Mesenteric fat pad (tissue), 1 donor: ENCODE measurements around the gene SP6. TPM values are rescaled to one million over a fixed set of nuclear protein-coding genes. Genes with fewer than 3 reads are reported as not detected.

Experiments
- DNase-seq: peaks from one replicate; pipeline ENCODE4 v3.0.0-alpha.2; 2020; ENCODE audit warnings: low spot score
- total RNA-seq: library from RNA; stranded (reverse); fragmentation: NEBNext Ultra II Directional; extraction: Animal tissue kit (Norgen Biotek cat#: 25700); gene quantifications from one replicate; pipeline ENCODE4 v1.2.1, GENCODE V29; 2021
- donor health status: DM: yes; HTN: yes; CAD: no.

SP6 gene
- total RNA-seq, 1 donor from 2014 or later, result 1.9 TPM

DNA sequence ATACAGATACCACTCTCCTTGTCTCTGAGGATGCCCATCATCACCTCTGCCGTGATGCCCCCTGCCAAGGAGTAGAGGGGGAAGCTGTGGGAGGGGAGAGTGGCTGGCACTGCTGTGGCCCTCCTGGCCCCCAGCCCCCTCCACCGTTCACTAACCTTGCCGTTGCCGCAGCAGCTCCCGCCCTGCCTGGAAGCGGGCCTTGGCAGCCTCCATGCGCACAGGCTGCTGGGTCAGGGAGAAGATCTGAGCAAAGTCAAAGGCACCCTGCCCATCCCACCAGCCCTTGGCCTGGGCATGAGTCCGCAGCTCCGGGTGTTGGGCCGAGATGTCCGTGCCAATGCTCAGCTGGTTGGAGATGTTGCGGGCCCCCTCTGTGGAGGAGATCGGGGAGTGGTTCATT is 12.3 kb downstream of the SP6 start:
- no peak for DNase-seq

DNA sequence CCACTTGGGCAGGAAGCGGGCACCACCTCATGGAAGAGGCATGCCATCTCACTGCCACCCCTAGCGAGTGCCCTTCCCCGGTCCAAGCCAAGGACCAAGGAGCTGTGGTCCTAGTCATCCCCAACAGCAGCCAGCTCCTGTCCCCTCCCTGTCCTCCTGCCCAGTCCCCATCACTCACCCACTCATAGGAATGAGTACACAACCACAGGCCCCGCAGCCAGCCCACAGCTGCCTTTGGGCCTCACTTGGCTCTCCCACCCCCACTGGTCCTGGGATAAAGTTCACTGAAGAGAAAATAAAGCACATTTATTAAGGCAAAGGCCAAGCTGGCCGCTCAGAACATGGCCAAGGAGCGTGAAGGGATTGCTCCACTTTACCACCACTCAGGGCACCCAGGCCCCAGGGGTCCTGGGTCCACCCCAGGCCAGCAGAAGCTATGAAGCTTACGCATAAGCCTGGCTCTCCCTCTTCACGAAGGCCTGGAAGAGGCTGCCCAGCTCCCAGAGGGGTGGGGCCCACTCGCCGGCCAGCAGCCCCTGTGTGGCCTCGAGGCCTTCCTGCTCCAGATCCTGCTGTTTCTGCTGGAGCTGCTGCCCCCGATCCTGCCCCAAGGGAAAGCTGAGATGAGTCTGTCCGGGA is 13.4 kb downstream of the SP6 start:
- DNase-seq, result no peak

DNA sequence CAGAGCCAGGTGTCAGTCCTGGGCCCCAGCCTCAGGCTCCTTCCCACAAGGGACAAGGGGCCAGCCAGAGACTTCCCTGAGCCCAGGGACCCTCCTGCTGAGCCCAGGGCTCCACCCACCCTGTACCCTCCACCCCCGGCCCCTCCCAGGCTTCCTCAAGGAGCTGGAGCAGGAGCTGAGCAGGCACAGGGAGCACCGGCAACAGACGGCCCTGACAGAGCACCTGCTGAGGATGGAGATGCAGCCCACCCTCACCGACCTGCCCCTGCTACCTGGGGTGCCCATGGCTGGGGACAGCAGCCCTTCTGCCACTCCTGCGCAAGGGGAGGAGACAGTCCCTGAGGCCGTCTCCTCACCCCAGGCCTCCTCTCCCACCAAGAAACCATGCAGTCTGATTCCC is 14.4 kb downstream of the SP6 start:
- no peak for DNase-seq

DNA sequence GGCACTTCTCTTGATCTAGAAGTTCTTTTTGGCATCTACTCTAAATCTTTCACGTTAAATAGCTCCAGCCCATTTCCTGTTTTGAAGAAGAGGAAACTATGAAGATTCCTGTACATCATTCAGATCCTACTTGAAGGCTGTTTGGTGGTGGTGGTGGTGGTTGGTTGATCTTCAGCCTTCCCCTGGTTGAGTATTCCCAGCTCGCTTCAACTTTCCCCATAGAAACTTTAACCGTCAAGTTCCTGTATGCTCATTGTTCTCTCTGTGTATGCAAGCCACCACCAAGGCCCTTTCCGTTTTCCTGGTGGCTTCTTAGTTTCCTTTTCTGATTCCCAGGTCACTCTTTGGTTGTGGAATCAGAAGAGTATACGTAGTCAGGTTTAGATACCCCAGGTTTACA is 16.2 kb downstream of the SP6 start:
- DNase-seq, result no peak

DNA sequence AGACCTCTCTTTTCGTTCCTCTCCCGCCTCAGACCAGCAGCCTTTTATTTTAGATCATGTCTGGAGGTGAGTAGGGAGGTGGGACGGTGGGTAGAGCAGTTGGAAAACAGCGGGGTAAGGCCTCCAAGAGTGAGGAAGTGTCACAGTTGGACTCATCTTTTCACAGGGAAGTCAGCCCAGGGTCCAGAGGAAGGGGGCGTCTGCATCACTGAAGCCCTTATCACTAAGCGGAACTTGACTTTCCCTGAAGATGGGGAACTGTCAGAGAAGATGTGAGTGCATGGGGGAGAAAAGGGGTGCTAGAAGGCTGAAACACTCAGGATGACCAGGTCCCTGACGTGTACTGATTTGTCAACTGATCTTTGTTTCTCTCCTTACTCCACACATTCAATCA is 19.0 kb downstream of the SP6 start:
- no peak for DNase-seq

DNA sequence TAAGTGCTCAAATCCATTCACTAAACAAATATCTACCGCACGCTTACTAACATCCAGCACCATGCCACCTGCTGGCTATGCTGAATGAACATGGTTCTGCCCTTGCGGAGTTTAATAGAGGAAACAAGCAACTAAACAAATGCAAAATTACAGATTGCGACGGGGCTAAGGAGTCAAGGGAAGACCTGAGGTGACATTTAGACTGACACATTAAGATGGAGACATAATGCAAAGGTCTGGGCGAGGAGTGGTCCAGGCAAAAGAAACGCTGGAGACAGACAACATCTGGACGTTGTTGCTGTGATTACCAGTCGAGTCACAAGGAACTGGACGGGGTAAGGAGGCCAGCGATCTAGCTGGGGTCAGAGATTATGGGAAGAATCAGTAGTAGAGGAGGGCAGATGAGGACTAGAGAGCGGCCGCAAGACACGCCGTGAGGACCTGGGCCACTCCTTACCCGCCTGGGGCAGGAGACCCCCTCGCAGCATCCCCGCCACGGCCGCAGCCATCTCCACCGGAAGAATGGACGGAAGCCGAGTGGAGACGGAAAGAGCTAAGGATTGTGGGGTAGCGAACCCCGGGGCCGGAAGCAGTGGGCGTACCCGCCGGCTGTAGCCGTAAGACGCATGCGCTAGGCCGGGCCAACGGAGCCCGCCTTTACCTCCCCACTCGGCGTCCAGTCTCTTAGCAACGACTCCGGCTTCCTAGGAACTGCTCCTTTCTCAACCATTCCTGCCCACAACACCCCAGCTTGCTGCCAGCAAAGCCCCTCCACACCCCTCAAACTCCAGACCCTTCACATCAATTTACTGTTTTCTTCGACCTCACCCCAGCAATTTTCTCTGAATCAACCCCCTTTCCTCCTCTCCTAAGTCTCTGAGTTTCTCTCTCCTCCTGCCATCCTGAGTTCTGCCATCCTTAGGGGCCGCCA is 19.7 kb downstream of the SP6 start, which contains the start of the genes LRRC46 and MRPL10:
LRRC46 (plus strand) TSS at position 668 of the 931 bp plus-strand sequence. CDS start 320 bp downstream, outside the sequence.
MRPL10 (minus strand) TSS at position 539 of the 931 bp plus-strand sequence; CDS start at position 509, 30 bp downstream.
- DNase-seq, result peak; percentile 98

DNA sequence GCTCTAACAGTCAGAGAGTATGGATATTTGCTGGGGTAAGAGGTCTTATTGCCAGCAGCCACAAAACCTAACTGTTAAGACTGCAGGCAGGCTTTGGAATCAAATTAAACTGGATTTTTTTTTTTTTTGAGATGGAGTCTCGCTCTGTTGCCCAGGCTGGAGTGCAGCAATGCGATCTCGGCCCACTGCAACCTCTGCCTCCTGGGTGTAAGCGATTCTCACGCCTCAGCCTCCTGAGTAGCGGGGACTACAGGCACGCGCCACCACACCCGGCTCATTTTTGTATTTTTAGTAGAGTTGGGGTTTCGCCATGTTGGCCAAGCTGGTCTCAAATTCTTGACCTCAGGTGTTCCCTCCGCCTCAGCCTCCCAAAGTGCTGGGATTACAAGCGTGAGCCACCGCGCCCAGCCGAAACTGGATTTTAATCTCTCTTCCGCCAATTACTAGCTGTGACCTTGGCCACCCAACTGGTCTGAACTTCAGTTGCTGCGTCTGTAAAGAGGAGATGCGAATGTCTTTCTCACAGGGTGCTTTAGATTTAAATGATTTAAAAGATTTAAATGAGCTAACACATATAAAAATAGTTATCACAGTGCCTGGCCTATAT is 20.5 kb downstream of the SP6 start:
- no peak for DNase-seq

DNA sequence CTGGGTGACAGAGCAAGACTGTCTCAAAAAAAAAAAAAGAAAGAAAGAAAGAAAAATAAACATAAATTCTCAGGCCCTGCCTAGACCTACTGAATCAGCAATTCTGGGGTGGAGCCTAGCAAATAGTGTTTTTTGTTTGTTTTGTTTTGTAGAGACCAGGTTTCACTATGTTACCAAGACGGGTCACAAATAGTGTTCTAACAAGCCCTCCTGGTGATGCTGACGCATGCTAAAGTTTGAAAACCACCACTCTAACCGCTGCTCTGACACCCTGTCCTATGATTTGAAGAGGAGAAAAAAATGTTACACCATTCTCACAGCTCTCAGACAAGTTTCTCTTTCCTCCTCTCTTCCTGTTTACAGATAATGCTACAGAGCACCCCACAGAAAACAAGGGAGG is 21.1 kb downstream of the SP6 start:
- no peak for DNase-seq

DNA sequence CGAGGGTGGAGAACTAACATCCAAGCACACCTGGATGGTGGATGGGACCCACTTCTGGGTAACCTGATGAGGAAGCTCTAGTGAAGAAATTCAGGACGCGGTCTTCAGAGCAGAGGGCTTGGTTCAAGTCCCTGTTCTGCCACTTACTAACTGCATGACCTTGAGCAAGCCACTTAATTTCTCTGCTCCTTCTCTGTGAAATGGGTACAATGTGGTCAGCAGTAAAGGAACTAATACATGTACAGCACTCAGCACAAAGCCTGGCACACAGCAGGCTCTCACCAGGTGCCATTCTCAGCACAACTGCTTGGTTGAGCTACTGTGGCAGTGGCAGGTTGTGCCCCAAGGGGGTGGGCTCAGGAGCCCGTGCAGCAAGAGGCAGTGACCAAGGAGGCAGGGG is 27.4 kb downstream of the SP6 start:
- no peak for DNase-seq

DNA sequence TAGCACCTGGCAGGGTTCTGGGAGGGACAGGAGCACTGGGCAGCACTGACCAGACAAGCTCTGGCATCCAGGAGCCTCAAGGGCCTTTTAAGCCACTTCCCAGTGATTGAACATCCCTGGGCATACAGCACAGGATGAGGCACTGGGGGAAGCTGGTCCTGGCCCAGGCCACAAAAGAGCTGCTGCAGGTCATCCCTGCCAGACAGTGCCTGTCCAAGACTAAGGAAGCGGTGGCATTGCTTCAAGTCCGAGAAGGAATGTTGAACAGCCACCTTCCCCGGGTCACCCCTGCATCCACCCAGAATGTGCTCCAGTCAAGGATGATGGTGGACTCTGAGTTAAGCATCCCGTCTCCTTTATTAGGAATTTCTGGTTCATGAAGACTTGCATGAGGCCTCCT is 28.2 kb downstream of the SP6 start:
- DNase-seq, result no peak

DNA sequence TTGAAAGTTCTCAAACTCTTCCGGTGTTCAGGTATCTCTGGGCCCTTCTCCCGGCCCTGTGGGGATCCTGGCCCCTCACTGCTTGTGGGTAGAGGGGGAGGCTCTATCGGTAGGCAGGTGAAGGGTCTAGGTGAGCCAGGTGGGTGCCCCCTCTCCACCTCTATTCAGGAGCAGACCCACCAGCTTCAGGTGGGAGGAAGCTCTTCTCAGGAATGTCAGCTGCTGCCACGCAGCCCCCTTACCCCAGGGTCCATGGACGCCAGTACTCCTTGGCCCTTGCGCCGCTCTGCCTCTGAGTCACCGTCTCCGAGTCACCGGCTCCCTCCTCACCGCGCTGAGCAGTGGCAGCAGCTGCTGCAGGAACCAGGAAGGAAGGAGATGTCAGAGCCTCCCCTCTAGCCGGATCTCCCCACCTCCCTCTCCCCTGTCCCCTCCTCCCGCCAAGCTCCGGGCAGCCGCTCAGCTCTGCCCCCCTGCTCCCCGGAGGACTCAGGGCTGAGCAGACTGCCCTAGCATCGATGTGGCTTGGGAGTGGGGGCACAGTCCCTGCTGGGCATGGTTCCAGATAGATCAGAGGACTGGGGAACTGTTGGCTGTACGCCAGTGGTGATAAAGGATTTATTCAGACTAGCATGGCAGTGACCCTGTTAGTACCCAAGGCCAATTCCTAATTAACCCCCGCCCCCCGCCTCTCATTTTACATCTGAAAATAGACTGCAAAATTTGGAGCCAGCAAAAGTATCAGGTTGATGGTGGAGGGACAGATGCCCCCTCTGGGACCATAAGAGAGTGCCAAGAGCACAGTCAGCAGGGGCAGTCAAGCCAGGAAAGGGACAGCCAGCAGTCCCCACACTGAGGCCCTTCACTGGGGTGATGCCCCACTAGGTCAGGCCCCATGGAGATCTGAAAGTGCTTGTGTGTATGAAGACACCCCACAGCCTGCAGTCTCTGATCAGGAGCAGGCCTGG is 29.3 kb downstream of the SP6 start, which contains the start of gene OSBPL7:
OSBPL7 (minus strand) TSS at position 371 of the 968 bp plus-strand sequence. CDS start 1,516 bp downstream, outside the sequence.
- peak; percentile 94 for DNase-seq

DNA sequence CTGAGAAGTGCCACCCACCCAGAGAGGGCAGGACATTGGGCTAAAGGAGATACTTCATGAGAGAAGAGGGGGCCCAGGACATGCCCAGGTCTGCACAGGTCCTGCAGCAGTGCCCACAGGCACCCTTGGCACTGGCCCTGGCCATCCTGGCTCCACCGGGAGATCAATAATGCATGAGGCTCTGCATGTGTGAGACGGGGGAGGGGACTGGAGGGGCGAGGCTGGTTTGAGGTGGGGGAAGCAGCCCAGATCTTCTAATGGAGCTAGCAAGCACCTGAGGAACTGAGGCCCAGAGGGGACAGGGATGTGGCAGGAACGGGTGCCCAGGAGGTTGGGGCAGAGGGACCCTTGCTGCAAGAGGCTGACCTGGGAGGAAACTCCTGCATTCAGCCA is 29.9 kb downstream of the SP6 start:
- DNase-seq, result no peak

DNA sequence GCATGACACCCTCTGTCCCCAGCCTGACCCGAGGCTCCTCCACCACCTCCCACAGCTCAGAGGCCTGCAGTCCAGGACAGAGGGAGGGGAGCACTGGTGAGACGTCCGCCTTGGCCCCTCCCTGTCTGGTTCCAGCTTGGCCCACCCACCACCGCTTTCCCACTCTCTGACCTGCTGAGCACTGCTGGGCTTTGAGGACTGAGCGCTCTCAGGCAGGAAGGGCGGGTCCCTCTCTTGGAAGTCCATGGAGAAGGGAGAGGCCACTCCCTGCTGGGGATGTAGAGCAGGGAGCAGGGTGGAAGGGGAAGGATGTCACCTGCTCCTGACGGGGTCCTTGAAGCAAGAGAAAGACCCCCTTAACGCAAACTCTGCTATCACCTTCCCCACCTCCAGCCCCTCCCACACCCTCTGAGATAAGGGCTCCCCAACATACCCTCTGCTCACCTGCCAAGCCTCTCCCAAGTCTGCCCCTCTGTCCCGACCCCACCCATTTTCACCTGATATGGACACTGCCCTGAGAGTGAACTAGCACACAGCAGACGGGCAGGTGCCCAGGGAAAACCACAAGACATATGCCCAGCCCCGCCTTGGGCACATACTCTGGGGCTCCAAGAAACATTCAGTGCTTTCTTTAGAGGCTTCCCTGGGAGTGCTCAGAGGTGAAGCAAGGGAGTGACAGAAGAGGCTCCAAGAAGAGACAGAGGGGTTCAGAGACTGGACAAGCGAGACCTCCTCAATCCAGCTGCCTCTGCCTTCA is 30.8 kb downstream of the SP6 start:
- no peak for DNase-seq

DNA sequence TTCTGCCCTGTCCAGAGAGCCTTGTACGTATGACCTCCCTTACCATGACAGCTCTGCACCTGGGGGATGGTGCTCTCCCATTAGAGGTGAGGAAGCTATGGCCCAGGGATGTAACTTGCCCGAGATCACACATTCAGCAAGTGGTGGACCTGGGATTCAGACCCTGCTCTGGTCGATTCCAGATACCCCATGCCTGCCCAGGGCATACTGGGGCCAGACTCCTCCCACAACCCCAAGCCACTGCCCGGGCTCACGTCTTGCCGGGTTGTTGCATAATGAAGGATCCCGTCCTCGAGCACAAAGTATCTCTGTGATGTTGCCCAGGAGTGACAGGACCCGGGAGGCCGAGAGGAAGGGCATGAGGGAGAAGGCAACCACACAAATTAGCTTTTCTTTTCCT is 31.5 kb downstream of the SP6 start:
- DNase-seq, result no peak

DNA sequence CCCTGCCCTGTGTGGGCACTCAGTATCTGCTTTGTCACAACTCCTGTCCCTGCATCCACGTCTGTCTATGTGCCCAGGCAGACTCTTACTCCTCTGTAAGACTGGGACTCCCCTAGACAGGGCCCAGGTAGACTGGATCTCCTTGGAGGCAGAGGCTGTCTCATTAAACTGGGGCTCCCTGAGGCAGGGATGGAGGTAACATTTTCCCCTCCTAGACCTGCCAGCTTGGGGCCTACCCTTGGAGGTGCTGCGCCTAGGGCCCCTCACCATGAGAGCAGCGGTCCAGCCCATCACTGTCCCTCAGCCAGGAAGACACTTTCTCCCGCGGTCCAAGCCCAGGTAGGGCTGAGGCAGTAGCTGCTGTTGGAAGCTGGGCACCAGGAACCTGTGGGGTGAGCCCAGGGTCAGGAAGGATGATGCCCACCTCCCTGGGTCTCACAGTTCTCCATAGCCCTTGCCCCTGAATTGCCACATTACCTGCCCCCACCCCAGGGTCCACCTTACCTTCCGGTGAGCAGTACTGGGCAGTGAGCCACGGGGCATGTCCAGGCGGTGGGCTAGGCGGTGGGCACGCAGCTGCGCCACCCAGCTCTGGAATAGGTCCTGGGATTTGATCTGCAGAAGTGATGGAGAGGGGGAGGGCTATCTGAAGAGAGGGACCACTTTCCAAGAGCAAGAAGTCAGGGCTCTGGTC is 32.8 kb downstream of the SP6 start:
- DNase-seq, result no peak

DNA sequence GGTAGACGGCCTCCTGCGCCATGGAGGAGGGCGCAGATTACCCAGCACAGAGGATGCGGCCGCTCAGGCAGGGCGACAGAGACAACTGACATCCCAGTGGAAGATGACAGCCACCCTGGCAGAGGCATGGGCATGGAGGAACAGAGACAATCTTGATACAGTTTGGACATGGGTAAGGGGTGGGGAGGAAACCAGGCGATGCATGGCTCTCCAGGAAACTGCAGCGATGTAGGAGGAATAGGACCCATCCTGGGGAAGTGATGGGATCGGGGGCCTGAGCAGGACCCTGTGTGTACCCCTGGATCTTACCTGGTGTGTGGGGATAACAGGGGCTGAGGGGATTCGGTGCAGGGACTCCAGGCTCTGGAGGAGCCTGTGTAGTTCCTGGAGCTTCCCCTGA is 34.0 kb downstream of the SP6 start:
- DNase-seq, result no peak

DNA sequence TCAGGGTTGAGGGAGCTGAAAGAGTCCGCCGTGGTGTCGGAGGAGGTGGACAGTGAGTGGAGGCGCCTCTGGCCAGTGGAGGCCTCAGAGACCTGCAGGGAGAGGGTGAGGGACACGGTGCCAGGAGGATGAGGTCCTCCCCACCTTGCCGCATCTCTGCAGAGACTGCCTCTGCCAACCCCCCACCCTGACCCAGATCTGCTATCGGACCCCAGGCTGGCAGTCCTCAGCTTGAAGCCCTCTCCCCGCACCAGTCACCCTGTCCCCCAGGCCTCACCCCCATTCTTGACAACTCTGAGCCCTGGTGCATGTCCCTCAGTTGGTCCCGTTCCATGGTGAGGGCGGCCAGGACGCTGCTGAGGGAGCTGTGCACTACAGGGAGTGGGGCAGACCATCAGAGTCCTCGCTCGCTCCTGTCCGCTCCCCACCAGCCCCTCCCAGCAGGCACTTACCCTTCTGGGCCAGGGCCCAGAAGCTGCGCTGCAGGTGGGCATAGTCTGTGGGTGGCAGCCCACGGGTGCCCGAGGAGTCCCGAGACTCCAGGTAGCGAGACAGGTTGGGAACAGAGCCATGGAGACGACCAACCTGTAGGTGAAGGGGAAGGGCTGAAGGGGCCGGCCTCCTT is 34.7 kb downstream of the SP6 start:
- no peak for DNase-seq

DNA sequence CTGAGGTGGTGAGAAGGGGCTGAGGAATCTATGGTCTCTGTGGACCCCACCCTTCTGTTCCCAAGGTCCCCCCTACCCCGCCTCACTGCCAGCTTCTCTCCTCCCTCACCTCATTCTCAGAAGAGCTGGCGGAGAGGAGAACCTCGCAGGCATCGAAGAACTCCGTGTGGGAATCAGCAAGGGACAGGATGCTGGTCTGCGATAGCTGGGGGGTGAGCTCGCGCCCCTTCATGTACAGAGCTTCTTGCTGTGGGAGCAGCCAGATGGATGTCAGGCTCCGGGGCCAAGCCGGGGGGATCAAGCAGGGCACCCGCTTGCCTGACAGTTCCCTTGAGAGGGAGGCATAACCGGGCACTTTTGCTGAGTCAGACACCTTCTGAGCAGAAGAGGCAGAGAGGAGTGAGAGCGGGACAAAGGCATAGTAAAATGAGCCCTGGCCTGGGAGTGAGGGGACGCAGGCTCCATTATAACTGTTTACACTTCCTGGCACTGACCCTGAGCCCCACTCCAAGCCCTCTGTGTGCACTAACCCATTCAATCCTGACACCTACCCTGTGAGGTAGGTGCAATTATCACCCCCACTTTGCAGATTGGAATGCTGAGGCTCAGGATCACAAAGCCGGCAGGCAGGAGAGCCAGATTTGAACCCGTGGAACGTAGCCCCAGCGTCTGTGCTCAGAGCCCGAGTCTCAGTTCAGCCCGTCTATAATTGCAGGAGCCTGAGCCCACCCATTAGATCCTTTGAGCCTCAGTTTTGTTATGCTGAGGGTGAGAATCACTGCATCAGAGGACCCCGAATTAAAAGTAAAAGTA is 35.7 kb downstream of the SP6 start:
- DNase-seq, result no peak
